Stimulated activated CD4-positive, alpha-beta T cell treated with anti-CD3 and anti-CD28 coated beads, Interleukin-15, amount 100 ng/mL, for 1 hour (primary cell): ENCODE measurements around the gene ANKAR.
A peak's percentile ranks its signal among the peaks of the same experiment; 100 is the strongest.
"Not testable (repeated sequence)": the region's sequence is repeated elsewhere in the genome, so short reads cannot be mapped to it uniquely, and the experiment has no call there.

ENCODE experiments used
- DNase-seq, 2 donors: peaks; one replicate each; pipeline ENCODE4 v3.0.0-alpha.2; 2020; ENCODE audit warnings: low read depth in 1 of 2, low spot score in 1 of 2

Gene ANKAR

DNA sequence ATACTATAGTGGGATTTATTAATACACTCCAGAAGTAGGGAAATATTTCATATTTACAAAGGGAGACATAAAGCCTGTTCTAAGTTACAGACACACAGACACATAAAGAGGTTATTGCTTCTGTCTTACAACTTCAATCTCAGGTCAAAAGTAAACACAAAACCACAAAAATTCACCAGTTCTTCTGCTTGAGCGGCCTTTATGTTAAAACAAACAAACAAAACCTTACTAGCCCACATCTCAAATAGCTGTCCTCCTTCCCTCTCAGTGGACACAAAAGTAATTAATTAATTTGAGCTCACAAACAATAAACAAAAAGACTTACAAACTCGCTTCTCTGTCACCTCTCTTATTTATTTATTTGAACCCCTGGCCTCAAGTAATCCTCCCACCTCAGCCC, 14.7 kb upstream of the ANKAR start:
- no peak for DNase-seq

DNA sequence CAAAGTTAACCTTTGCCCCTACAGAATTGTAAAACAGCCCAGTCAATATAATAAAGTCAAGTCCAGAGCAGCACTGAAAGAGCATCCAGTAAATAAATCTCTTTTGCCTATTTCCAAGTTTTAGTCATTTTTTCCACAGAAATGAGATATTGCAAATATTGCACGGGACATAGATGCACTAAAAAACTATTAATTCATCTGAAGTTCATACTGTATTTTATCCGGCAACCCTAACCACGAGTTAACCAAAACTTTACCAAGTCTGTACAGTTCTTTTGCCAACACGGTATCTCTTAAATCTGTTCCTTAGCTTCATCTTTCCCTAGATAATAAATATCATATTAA, 13.7 kb upstream of the ANKAR start:
- no peak for DNase-seq

DNA sequence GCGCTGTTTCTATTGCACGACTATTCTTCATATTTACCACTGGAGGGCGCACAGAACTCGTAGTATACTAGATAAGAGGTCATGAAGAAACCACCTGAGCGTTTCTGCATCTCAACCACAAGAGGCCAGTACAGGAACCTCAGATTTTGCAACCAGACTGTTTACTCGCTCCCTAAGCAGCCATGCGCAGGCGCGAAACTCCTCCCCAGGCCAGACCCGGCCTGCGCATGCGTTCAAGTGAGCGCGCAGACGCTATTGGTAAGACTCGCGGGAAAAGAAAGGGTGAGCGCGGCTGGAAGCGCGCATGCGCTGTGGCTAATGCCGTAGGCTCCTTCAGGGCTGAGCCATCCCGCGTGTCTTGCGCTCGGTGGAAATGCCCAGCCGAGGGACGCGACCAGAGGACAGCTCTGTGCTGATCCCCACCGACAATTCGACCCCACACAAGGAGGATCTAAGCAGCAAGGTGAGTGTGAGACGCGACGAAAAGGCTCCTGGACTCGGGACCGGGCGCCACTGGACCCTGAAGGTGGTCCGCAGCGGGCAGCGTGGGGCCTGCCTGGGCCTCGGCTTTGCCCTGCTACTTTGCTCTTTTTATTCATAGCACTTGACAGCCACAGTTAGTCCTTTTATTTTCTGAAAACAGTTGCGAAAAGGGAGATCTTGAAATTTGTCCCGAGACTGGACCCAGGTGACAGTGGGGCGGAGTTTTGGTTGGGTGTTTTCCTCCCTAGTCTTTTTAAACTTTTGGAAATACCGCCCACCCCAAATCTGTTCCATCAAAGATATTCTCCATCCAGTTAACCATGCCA, 13.1 kb upstream of the ANKAR start, which contains the start of gene ASNSD1:
TSS of gene ASNSD1 (plus strand) at position 312 of the 809 bp plus-strand sequence. CDS start 4,674 bp downstream, outside the sequence.
- peak; percentile 97 to 98 for DNase-seq

DNA sequence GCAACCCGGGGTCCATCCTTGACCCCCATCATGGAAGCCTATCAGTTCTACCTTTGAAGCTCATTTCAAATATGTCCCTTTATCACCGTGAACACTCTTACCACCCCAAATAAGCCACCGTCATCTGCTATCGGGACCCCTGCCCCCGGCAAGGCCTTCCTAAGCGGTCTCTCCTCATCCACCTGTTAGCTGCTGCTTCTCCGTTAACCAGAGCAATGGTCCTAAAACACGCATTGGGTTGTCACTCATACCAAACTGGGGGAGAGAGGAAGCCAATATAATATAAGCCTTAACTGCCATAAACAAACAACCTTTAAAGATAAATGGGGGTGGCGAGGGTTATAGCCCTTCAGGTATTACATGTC, 12.5 kb upstream of the ANKAR start:
- no peak for DNase-seq

DNA sequence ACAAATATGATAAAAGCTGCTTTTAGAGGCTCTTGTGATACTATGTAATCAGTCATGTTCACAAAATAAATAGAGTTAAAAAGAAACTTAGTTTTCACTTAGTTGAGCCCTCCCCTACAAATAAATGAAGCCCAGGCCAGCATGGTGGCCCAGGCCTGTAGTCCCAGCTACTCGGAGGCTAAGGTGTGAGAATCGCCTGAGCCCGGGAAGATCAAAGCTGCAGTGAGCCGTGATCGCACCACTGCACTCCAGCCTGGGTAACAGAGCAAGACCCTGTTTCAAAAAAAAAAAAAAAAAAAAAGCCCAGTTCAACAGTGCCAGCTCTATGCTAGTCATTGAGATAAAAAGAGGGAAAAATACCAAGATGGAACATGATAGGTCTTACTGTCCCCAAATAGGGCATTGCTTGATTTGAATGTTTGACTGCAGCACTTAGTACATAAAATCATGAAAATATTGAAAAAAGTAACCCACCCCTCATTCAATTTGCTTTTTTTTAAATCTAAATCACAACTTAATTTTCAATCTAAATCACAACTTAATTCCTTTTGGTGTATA, 11.7 kb upstream of the ANKAR start:
- no peak for DNase-seq

DNA sequence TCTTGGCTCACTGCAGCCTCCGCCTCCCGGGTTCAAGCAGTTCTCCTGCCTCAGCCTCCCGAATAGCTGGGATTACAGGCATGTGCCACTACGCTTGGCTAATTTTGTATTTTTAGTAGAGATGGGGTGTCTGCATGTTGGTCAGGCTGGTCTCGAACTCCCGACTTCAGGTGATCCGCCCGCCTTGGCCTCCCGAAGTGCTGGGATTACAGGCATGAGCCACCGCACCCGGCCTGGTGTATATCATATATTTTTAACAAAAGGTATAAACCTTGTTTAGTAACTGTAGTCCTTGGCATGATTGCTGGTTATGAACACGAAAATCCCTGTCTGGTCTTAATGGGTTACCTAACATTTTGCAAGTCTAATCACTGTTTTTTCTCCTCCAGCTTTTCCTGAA, 11.2 kb upstream of the ANKAR start:
- DNase-seq: not testable (repeated sequence)

DNA sequence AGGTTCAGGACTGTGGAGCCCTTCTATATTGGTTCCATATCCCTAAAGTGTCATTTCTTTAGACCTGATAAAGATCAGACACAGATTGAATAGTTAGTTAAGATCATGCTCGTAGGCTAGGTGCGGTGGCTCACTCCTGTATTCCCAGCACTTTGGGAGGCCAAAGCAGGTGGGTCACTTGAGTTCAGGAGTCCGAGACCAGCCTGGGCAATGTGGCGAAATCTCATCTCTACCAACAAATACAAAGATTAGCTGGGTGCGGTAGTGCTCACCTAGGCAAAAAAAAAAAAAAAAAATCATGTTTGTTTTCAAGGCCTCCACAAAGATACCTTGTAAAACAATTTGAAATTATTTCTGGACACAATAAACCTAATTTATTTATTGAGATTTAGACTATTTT, 4.6 kb upstream of the ANKAR start:
- no peak for DNase-seq

DNA sequence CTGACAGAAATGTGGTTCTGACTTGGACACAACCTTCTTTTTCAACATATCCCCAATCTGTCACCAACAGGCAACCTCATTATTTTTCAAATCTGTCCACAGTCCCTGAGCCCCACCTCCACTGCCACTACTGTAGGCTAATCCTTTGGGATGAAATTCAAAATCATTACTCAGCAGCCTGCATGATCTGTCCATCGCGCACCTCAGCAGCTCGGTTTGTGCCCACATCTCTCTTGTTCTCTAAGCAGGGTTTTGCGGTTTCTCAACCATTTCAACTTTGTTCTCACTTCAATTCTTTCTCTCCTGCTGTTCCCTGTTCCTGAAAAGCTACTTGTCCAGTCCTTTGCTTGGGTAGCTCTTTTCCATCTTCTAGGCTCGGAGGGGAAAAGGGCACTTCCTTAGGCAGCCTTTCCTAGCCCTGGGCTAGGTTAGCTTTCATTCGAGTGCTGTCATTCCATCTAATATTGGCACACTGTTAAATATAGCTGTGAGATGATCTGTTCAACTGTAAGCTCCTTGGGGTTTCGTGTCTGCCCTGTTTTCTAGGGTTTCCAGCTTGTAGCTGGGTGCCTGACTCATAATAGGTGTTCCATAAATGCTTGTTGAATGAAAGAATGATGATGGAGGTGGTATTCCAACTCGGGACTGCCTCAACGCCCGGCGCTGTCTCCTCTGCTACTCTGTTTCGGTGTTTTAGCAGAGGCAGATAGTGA, 653 bp upstream of the ANKAR start:
- DNase-seq: no peak

DNA sequence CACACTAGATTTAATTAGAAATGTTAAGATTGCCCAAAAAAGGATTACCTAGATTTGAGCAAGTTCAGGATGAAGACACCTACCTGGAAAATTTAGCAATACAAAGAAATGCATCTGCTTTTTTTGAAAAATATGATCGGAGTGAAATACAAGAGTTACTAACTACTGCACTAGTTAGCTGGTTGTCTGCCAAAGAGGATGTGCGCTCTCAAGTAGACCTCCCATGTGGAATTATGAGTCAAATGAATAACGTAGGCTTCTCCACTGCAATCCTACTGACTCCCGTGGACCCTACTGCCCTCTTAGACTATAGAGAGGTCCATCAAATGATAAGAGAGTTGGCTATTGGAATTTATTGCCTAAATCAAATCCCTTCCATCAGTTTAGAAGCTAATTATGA, 2.0 kb downstream of the ANKAR start:
- no peak for DNase-seq

DNA sequence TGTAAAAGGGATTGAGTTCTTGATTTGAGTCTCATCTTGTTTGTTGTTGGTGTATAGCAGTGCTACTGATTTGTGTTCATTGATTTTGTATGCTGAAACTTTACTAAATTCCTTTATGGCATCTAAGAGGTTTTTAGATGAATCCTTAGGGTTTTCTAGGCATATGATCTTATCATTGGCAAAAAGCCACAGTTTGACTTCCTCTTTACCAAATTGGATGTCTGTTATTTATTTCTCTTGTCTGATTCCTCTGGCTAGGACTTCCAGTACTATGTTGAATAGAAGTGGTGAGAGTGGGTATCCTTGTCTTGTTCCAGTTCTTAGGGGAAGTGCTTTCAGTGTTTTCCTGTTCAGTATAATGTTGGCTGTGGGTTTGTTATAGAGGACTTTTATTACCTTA, 4.8 kb downstream of the ANKAR start:
- no peak for DNase-seq

DNA sequence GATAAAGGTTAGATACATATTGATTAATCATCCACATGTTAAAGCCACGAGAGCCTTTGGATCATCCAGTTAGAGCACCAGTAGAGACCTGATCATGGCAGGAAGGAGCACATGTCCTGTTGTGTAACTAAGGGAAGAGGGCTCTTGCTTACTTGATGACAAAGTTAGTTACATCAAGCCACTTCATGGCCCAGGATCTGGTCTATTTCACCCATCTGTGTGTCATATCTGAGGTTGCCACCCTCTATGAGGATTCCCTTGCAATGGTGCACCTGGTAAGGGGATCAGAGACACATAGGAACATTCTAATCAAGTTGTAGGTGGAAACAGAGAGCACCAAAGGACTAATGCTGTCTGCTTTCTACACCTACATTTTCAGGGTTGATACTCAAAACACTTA, 6.7 kb downstream of the ANKAR start:
- no peak for DNase-seq

DNA sequence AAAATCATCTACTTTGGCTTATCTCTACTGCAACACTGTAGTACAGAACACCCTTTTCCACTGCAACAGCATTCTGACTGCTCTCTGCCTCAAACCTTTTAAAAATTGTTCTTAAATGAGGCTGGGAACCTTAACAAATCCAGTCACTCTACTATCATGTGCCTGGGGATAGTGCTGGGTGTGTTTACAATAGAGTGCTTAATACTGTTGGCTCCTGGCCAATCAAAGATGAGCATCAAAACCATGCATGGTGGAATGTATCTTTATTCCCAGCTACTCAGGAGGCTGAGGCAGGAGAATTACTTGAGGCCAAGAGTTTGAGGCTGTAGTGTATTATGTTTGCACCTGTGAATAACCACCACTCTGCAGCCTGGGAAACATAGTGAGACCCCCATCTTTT, 7.4 kb downstream of the ANKAR start:
- no peak for DNase-seq

DNA sequence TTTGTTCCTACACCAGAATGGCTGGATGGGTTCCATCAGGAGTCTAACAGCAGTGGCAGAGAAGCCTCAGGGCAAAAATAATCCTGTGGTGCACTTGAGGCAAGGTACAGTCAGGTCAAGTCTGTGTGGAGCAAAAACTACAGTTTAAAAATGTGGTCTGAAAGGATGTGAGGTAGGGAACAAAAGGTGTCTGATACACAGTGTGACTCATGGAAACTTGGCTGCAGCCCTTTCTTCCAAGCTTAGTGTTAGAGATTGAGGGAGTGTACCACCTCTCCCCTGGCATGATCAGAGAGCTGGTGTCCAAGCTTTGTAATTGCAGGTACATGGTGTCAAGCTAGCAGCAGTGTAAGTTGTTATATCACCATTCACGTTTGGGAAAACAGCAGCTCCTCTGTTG, 8.9 kb downstream of the ANKAR start:
- no peak for DNase-seq

DNA sequence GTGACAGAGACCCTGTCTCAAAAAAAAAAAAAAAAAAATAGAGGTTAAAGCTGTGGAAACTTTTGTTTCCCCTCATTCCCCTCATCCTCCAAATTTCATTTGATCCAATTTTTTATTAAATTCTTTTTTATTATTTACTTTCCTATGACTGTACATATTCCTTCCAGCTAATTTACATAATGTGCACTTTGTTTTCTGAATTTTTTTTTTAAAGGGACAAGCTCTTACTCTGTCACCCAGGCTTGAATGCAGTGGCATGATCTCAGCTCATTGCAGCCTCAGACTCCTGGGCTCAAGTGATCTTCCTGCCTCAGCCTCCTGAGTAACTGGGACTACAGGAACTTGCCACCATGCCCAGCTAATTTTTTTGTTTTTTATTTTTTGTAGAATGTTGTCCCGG, 10.3 kb downstream of the ANKAR start:
- no peak for DNase-seq

DNA sequence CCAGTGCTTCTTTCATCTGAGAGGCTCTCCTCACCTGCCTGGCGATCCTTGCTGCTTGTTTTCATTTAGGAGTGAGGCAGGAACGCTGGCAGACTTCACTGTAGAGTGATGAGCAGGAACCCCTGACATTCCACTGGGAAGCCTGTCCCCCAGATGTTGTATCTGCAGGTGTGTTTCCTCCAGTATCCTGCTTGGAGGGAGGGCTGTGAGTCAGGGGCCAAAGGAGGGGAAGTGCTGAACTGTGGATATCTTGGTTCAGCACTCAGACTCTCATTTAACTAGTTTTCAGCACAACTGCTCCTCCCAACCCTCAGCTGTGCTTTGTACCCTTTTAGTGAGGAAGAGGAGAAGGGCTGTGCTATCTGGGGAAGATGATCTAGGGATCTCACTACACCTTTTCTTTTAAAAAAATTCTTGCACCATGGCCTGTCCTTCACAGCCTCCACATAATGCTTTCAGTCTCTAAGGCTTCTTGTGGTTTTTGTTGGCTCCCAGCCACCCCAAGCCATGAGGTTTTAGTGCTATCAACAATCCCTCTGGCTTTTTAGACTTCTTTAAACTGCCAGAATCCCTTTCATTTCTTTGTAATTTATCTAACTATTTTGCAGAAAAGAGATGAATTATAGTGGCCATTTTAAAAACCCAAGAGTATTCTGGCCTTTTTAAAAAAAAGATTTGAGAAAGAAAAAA, 11.2 kb downstream of the ANKAR start:
- DNase-seq: no peak

DNA sequence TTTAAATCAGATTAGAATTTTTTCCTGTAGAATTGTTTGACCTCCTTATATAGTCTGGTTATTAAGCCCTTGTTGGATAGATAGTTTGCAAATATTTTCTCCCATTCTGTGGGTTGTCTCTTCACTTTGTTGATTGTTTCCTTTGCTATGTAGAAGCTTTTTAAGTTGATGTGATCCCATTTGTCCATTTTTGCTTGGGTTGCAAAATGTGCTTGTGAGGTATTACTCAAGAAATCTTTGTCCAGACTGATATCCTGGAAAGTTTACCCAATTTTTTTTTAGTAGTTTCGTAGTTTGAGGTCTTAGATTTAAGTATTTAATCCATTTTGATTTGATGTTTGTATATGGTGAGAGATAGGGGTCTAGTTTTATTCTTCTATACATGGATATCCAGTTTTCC, 13.3 kb downstream of the ANKAR start:
- not testable (repeated sequence) for DNase-seq

DNA sequence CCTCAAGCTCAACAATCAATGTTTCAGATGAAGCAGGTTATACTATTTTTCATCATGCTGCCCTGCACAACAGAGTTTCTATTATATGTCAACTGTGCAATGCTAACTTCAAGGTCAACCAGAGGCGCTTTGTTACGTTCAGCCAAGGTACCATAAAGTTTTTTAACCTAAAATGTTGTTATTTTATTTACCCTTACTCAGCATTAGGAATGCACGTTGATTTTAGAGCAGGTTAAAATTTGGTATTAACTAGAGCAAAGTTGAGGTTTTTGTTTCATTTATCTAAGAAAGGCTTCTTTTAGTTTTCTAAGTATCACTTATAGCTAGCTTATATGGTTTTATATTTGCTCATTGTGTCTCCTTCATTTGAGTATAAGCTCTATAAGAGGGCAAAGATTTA, 21.8 kb downstream of the ANKAR start:
- DNase-seq: no peak

DNA sequence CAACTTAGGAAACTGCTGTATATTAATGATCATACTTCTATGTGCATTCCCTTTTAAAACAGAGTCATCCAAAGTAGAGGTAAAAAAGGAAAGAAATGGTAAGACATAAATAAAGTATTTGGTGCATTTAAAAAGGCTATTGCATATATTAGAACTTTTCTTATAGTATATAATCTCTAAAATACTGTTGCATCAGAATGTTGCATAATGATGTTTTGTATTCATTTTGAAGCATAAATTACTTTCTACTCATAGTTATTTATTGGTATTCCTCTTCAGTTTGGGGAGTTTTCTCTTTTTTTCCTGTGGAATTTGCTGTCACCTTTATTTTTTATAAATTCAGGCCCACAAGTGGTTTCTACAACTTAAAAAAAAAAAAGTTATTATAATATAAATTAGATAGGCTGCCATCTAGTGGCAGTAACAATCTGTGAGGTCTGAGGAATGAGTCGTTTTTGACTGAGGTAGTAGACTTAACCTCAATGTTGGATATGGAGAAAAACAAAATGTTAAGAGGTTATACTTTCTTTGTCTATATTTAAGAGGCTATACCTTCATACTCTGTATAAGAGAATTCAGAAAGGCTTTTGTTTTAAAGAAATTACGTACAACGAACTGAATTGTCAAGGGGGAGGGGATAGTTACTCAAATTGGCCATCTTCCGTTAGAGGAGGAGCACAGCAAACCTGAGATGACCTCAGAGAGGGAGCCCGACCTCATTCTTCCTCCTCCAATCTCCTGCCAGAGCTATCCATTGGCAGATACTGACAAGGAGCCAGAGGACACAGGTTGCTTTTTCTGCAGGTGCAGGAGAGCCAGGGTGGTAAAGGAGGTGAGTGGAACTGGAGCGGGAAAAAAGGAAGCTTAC, 23.8 kb downstream of the ANKAR start:
- DNase-seq: no peak

DNA sequence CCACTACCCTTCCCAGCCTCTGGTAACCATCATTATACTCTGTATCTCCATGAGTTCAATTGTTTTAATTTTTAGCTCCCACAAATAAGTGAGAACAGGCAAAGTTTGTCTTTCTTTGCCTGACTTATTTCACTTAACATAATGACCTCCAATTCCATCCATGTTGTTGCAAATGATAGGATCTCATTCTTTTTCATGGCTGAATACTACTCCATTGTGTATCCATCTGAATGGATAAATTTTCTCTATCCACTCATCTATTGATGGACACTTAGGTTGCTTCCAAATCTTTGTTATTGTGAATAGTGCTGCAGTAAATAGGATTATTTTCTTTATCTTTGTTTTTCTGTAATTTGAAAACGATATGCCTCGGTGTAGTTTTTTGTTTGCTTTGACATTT, 26.2 kb downstream of the ANKAR start:
- no peak for DNase-seq

DNA sequence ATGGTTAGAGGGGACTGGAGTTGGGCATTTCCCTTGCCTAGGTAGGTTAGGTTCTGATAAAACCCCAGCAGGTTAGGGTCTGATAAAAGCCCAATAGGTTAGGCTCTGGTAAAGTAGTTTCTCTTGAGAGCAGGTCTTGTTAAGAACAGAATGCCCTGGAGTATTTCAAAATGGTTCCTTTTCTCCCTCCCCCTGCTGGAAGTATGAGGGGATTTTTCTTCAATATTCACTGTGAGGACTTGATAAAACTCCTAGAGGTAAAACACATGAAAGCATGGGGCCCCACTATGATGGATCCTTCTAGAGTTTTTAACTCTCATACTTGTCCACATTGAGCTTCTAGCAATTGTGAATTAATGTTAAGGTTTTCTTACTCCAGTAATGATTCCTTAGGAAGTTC, 27.6 kb downstream of the ANKAR start:
- no peak for DNase-seq
